WTC11 (cell line): Measurements from ENCODE around the gene MAPK12. TPM values are rescaled to one million over a fixed set of nuclear protein-coding genes. Genes with fewer than 3 reads are reported as not detected.
A peak's percentile ranks its signal among the peaks of the same experiment; 100 is the strongest.

Source experiments
- ATAC-seq: fragments of 200-7000 bp; cut with Tn5 transposase; 2 replicates; pipeline ENCODE4 v1.10.0; 2021; ENCODE audit warnings: mild to moderate bottlenecking, moderate library complexity
- CTCF ChIA-PET: fragments of 300-600 bp; sonication (Branson Sonifier 250); formaldehyde crosslinking; loops from one replicate; lab custom pipeline; 2021; ENCODE audit warnings: antibody characterized with exemption; lab: Charles Lee
- POLR2A ChIA-PET: fragments of 350-600 bp; sonication (Branson Sonifier 250); formaldehyde crosslinking; loops from one replicate; lab custom pipeline; 2021; ENCODE audit warnings: antibody characterized with exemption; lab: Charles Lee
- DNase-seq: peaks from one replicate; pipeline ENCODE4 v3.0.0; 2021; ENCODE audit warnings: low spot score
- H3K27ac Mint-ChIP-seq: 2 replicates; pipeline ENCODE4 v1.8.0; 2021; ENCODE audit warnings: mixed read lengths
- H3K27me3 Mint-ChIP-seq: 2 replicates; pipeline ENCODE4 v1.8.0; 2021; ENCODE audit warnings: low read depth, mild to moderate bottlenecking, moderate library complexity, mixed read lengths
- H3K36me3 Mint-ChIP-seq: 2 replicates; pipeline ENCODE4 v1.8.0; 2021; ENCODE audit warnings: mixed read lengths
- H3K4me1 Mint-ChIP-seq: 2 replicates; pipeline ENCODE4 v1.8.0; 2022; ENCODE audit warnings: mixed read lengths
- H3K4me3 Mint-ChIP-seq: 2 replicates; pipeline ENCODE4 v1.8.0; 2021; ENCODE audit warnings: mild to moderate bottlenecking, moderate library complexity, mixed read lengths
- H3K9me3 Mint-ChIP-seq: 2 replicates; pipeline ENCODE4 v1.8.0; 2021; ENCODE audit warnings: mixed read lengths
- ELF4 ChIP-seq: sonication (generic); formaldehyde crosslinking; IDR thresholded peaks from 2 replicates; pipeline ENCODE4 v1.8.1; 2022; ENCODE audit warnings: low read depth, mild to moderate bottlenecking, moderate library complexity, missing genetic modification reagents
- ESRRA ChIP-seq: sonication (generic); formaldehyde crosslinking; IDR thresholded peaks from 2 replicates; pipeline ENCODE4 v1.8.1; 2022; ENCODE audit warnings: mild to moderate bottlenecking, missing genetic modification reagents, borderline replicate concordance
- FOXP1 ChIP-seq: sonication (generic); formaldehyde crosslinking; IDR thresholded peaks from 2 replicates; pipeline ENCODE4 v1.8.0; 2022; ENCODE audit warnings: missing genetic modification reagents, mild to moderate bottlenecking, moderate library complexity, borderline replicate concordance
- GABPB1 ChIP-seq: sonication (generic); formaldehyde crosslinking; IDR thresholded peaks from 2 replicates; pipeline ENCODE4 v1.8.1; 2023; ENCODE audit warnings: mild to moderate bottlenecking, missing genetic modification reagents
- KAT7 ChIP-seq: sonication (generic); formaldehyde crosslinking; IDR thresholded peaks from 2 replicates; pipeline ENCODE4 v1.8.1; 2023; ENCODE audit warnings: missing genetic modification reagents, mild to moderate bottlenecking, borderline replicate concordance
- MXD4 ChIP-seq: fragments of 250-450 bp; sonication (Bioruptor Pico); IDR thresholded peaks from 2 replicates; pipeline ENCODE4 v1.8.0; 2021; ENCODE audit warnings: mild to moderate bottlenecking, moderate library complexity, borderline replicate concordance
- NFYB ChIP-seq: sonication (generic); formaldehyde crosslinking; conservative IDR thresholded peaks from 2 replicates; pipeline ENCODE4 v1.8.0; 2022; ENCODE audit warnings: low read depth, missing genetic modification reagents
- NR3C1 ChIP-seq: sonication (generic); formaldehyde crosslinking; conservative IDR thresholded peaks from 2 replicates; pipeline ENCODE4 v1.8.1; 2023; ENCODE audit warnings: low read depth, mild to moderate bottlenecking, missing genetic modification reagents
- RELA ChIP-seq: sonication (generic); formaldehyde crosslinking; IDR thresholded peaks from 2 replicates; pipeline ENCODE4 v1.8.1; 2022; ENCODE audit warnings: missing genetic modification reagents, mild to moderate bottlenecking, borderline replicate concordance
- SP1 ChIP-seq: sonication (generic); formaldehyde crosslinking; conservative IDR thresholded peaks from 2 replicates; pipeline ENCODE4 v1.8.1; 2022; ENCODE audit warnings: missing genetic modification reagents
- TEAD1 ChIP-seq: sonication (generic); formaldehyde crosslinking; IDR thresholded peaks from 2 replicates; pipeline ENCODE4 v1.8.0; 2022; ENCODE audit warnings: mild to moderate bottlenecking, missing genetic modification reagents
- TEAD4 ChIP-seq: sonication (generic); formaldehyde crosslinking; IDR thresholded peaks from 2 replicates; pipeline ENCODE4 v1.8.0; 2022; ENCODE audit warnings: mild to moderate bottlenecking, missing genetic modification reagents
- ZNF219 ChIP-seq: sonication (generic); formaldehyde crosslinking; IDR thresholded peaks from 2 replicates; pipeline ENCODE4 v1.8.0; 2023; ENCODE audit warnings: missing genetic modification reagents, mild to moderate bottlenecking, borderline replicate concordance
- ZNF423 ChIP-seq: fragments of 250-450 bp; sonication (Bioruptor Pico); IDR thresholded peaks from 2 replicates; pipeline ENCODE4 v2.1.2; 2022; ENCODE audit warnings: mild to moderate bottlenecking, moderate library complexity
- total RNA-seq: library from RNA; stranded (reverse); gene quantifications from 3 replicates; pipeline ENCODE4 v1.2.3, GENCODE V29; 2021
- TF ChIP-seq, protein P1 (sequence below): sonication (generic); formaldehyde crosslinking; IDR thresholded peaks from 2 replicates; pipeline ENCODE4 v1.8.1; 2023; ENCODE audit warnings: mild to moderate bottlenecking, missing genetic modification reagents, moderate library complexity
- TF ChIP-seq, protein P2 (sequence below): sonication (generic); formaldehyde crosslinking; IDR thresholded peaks from 2 replicates; pipeline ENCODE4 v1.8.0; 2022; ENCODE audit warnings: missing genetic modification reagents
- TF ChIP-seq, protein P3 (sequence below): sonication (generic); formaldehyde crosslinking; IDR thresholded peaks from 2 replicates; pipeline ENCODE4 v1.8.0; 2022; ENCODE audit warnings: mild to moderate bottlenecking, missing genetic modification reagents
- TF ChIP-seq, protein P4 (sequence below): sonication (generic); formaldehyde crosslinking; IDR thresholded peaks from 2 replicates; pipeline ENCODE4 v1.8.1; 2023; ENCODE audit warnings: mild to moderate bottlenecking, moderate library complexity, missing genetic modification reagents
- TF ChIP-seq, protein P5 (sequence below): sonication (generic); formaldehyde crosslinking; IDR thresholded peaks from 2 replicates; pipeline ENCODE4 v1.8.0; 2022; ENCODE audit warnings: mild to moderate bottlenecking, missing genetic modification reagents
- TF ChIP-seq, protein P6 (sequence below): sonication (generic); formaldehyde crosslinking; IDR thresholded peaks from 2 replicates; pipeline ENCODE4 v1.8.0; 2022; ENCODE audit warnings: mild to moderate bottlenecking, missing genetic modification reagents
- TF ChIP-seq, protein P7 (sequence below): sonication (generic); formaldehyde crosslinking; IDR thresholded peaks from 2 replicates; pipeline ENCODE4 v1.8.0; 2022; ENCODE audit warnings: mild to moderate bottlenecking, missing genetic modification reagents

MAPK12 gene
- total RNA-seq, 1 experiment from 2014 or later = 31.0 TPM

DNA sequence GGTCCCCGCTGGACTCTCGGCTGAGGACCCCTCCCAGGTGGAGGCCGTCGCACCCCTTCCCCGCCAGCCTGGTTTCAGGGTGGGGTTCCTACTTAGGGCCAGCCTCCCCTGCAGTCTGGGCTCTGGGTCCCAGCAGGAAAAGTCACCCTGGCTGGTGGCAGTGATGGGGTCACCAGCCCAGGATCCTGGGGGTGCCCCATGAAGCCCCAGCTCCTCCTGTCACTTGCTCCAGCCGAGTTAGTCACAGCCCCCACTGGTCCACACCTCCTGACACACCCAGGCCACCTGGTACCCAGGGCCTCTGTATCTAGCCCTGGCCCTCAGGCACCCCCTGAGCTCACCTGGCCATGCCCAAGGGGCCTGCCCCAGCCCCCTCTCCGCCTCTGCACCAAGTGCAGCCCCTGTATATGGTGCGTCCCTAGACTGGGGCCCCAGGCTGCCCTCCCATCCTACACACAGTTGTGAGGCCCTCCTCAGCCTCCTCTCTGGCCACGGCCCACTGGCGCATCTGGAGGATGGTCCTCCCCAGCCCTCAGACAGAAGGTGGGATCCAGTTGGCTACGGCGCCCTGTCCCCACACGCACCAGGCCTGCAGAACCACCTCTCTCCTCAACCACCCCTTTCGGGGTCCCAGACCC is 39.3 kb upstream of the MAPK12 start:
- TF ChIP-seq ZNF423 (CRISPR knock-in tag) (no peak), TEAD4 (CRISPR knock-in tag) (no peak), GABPB1 (no peak), MXD4 (CRISPR knock-in tag) (no peak), SP1 (CRISPR knock-in tag) (peak; percentile 21; the same call in 1 of the 2 replicates)
- no peak for DNase-seq
- Mint-ChIP-seq H3K27me3 (no peaks in the 10 kb centered on the region), H3K36me3 (no peaks in the 10 kb centered on the region), H3K9me3 (no peaks in the 10 kb centered on the region), H3K27ac (no peak overlapping the region), H3K4me1 (peaks cover 31% of the 10 kb centered on the region), H3K4me3 (peak overlapping the region; percentile 40)
- ChIA-PET CTCF (interaction anchor here (1.0 to 2.6 kb wide), 8 partner anchors 8 to 270 kb away, joined by 3 to 18 read pairs (median 4); partner anchors contain the start of genes DENND6B and HDAC10), POLR2A (no interaction called here)
- no peak for ATAC-seq

DNA sequence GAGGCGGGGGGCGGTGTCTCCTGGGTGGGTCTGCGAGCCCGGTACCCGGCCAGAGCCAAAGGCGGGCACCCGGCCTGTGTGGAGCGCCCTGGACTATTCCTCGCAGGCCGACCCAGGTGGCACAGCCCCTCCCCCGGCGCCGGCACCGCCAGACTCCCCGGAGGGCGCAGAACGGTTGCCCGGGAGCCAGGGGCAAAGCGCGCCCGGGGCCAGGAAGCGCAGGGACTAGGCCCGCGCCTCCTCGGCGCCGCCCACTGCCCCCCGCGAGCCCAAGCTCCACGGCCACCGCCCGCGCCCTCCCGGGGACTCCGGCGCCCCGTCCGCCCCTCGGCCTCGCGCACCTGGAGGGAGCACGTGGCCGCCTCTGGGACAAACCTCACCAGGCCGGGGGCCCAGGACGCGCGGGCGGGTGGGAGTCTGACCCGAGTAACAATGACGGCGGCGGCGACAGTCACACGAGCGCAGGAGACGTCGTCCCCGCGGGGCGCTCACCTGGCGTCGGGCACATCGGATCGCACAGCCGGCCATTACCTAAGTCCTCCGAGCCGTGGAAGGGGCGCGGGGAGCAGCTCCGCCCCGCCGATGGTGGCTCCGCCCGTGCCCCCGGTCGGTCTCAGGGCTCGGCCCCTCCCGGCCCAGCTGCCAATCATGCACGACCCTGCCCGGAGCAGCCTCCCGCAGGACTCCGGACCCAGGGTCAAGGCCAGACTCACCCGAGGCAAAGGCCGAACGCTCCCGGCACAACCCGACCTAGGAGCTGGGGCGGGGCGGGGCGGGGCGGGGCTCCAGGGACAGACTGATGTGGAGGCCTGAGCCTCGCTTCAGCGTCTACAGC is 38.5 kb upstream of the MAPK12 start:
- ATAC-seq (peak; percentile 82), DNase-seq (peak; percentile 85)
- CTCF ChIA-PET = interaction anchor here (0.5 to 2.6 kb wide), 11 partner anchors 9 to 269 kb away, joined by 3 to 18 read pairs (median 4); partner anchors contain the start of genes DENND6B and HDAC10
- Mint-ChIP-seq H3K36me3 (no peaks in the 10 kb centered on the region), H3K4me3 (peak overlapping the region; percentile 43; the same call in 1 of the 2 replicates), H3K27ac (no peak overlapping the region), H3K9me3 (no peaks in the 10 kb centered on the region), H3K27me3 (no peaks in the 10 kb centered on the region), H3K4me1 (peaks cover 30% of the 10 kb centered on the region)
- POLR2A ChIA-PET = no interaction called here
- TF ChIP-seq ELF4 (CRISPR knock-in tag) (0 out of 2 replicates have a peak, but pooled peaks have one; percentile 52), KAT7 (no peak), RELA (CRISPR knock-in tag) (peak; percentile 74; the same call in 1 of the 2 replicates), ZNF219 (CRISPR knock-in tag) (peak; percentile 13; the same call in 1 of the 2 replicates), TEAD1 (peak; percentile 34; the same call in 1 of the 2 replicates), ESRRA (CRISPR knock-in tag) (peak; percentile 48; the same call in 1 of the 2 replicates), SP1 (CRISPR knock-in tag) (peak; percentile 55), NFYB (CRISPR knock-in tag) (no peak), FOXP1 (peak; percentile 55; the same call in 1 of the 2 replicates), NR3C1 (no peak)
- TF ChIP-seq, protein P1, sequence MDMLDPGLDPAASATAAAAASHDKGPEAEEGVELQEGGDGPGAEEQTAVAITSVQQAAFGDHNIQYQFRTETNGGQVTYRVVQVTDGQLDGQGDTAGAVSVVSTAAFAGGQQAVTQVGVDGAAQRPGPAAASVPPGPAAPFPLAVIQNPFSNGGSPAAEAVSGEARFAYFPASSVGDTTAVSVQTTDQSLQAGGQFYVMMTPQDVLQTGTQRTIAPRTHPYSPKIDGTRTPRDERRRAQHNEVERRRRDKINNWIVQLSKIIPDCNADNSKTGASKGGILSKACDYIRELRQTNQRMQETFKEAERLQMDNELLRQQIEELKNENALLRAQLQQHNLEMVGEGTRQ (CRISPR knock-in tag) = peak; percentile 59; the same call in 1 of the 2 replicates
- TF ChIP-seq, protein P2, sequence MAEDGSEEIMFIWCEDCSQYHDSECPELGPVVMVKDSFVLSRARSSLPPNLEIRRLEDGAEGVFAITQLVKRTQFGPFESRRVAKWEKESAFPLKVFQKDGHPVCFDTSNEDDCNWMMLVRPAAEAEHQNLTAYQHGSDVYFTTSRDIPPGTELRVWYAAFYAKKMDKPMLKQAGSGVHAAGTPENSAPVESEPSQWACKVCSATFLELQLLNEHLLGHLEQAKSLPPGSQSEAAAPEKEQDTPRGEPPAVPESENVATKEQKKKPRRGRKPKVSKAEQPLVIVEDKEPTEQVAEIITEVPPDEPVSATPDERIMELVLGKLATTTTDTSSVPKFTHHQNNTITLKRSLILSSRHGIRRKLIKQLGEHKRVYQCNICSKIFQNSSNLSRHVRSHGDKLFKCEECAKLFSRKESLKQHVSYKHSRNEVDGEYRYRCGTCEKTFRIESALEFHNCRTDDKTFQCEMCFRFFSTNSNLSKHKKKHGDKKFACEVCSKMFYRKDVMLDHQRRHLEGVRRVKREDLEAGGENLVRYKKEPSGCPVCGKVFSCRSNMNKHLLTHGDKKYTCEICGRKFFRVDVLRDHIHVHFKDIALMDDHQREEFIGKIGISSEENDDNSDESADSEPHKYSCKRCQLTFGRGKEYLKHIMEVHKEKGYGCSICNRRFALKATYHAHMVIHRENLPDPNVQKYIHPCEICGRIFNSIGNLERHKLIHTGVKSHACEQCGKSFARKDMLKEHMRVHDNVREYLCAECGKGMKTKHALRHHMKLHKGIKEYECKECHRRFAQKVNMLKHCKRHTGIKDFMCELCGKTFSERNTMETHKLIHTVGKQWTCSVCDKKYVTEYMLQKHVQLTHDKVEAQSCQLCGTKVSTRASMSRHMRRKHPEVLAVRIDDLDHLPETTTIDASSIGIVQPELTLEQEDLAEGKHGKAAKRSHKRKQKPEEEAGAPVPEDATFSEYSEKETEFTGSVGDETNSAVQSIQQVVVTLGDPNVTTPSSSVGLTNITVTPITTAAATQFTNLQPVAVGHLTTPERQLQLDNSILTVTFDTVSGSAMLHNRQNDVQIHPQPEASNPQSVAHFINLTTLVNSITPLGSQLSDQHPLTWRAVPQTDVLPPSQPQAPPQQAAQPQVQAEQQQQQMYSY (CRISPR knock-in tag) = 0 out of 2 replicates have a peak, but pooled peaks have one; percentile 25
- TF ChIP-seq, protein P3, sequence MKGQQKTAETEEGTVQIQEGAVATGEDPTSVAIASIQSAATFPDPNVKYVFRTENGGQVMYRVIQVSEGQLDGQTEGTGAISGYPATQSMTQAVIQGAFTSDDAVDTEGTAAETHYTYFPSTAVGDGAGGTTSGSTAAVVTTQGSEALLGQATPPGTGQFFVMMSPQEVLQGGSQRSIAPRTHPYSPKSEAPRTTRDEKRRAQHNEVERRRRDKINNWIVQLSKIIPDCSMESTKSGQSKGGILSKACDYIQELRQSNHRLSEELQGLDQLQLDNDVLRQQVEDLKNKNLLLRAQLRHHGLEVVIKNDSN (CRISPR knock-in tag) = 0 out of 2 replicates have a peak, but pooled peaks have one; percentile 40
- TF ChIP-seq, protein P4, sequence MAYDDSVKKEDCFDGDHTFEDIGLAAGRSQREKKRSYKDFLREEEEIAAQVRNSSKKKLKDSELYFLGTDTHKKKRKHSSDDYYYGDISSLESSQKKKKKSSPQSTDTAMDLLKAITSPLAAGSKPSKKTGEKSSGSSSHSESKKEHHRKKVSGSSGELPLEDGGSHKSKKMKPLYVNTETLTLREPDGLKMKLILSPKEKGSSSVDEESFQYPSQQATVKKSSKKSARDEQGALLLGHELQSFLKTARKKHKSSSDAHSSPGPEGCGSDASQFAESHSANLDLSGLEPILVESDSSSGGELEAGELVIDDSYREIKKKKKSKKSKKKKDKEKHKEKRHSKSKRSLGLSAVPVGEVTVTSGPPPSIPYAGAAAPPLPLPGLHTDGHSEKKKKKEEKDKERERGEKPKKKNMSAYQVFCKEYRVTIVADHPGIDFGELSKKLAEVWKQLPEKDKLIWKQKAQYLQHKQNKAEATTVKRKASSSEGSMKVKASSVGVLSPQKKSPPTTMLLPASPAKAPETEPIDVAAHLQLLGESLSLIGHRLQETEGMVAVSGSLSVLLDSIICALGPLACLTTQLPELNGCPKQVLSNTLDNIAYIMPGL = no peak
- TF ChIP-seq, protein P5, sequence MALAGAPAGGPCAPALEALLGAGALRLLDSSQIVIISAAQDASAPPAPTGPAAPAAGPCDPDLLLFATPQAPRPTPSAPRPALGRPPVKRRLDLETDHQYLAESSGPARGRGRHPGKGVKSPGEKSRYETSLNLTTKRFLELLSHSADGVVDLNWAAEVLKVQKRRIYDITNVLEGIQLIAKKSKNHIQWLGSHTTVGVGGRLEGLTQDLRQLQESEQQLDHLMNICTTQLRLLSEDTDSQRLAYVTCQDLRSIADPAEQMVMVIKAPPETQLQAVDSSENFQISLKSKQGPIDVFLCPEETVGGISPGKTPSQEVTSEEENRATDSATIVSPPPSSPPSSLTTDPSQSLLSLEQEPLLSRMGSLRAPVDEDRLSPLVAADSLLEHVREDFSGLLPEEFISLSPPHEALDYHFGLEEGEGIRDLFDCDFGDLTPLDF (CRISPR knock-in tag) = no peak
- TF ChIP-seq, protein P6, sequence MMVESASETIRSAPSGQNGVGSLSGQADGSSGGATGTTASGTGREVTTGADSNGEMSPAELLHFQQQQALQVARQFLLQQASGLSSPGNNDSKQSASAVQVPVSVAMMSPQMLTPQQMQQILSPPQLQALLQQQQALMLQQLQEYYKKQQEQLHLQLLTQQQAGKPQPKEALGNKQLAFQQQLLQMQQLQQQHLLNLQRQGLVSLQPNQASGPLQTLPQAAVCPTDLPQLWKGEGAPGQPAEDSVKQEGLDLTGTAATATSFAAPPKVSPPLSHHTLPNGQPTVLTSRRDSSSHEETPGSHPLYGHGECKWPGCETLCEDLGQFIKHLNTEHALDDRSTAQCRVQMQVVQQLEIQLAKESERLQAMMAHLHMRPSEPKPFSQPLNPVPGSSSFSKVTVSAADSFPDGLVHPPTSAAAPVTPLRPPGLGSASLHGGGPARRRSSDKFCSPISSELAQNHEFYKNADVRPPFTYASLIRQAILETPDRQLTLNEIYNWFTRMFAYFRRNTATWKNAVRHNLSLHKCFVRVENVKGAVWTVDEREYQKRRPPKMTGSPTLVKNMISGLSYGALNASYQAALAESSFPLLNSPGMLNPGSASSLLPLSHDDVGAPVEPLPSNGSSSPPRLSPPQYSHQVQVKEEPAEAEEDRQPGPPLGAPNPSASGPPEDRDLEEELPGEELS = peak; percentile 85
- TF ChIP-seq, protein P7, sequence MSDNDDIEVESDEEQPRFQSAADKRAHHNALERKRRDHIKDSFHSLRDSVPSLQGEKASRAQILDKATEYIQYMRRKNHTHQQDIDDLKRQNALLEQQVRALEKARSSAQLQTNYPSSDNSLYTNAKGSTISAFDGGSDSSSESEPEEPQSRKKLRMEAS (CRISPR knock-in tag) = peak; percentile 85
